Uterus (tissue), 4 donors: ENCODE measurements around the gene MLC1. TPM values are rescaled to one million over a fixed set of nuclear protein-coding genes. Genes with fewer than 3 reads are reported as not detected.

Experiments
- DNase-seq, 2 donors: peaks; one replicate each; pipeline ENCODE4 v3.0.0-alpha.2; 2019 to 2020
- H3K27ac ChIP-seq, 2 donors: fragments of 200-600 bp; sonication (generic); 1 replicate in 1 of 2; 2 replicates in 1 of 2; pipeline ENCODE4 v1.5.1; 2016 to 2018
- H3K27me3 ChIP-seq, 2 donors: fragments of 200-600 bp; sonication (generic); one replicate each; pipeline ENCODE4 v1.5.1; 2018 to 2019; ENCODE audit warnings: control low read depth in 1 of 2
- H3K36me3 ChIP-seq, 2 donors: fragments of 200-600 bp; sonication (generic); one replicate each; pipeline ENCODE4 v1.5.1; 2019; ENCODE audit warnings: control low read depth in 1 of 2
- H3K4me1 ChIP-seq, 2 donors: fragments of 200-600 bp; sonication (generic); one replicate each; pipeline ENCODE4 v1.5.1; 2018 to 2019; ENCODE audit warnings: control low read depth in 1 of 2
- H3K4me3 ChIP-seq, 2 donors: fragments of 200-600 bp; sonication (generic); 1 replicate in 1 of 2; 2 replicates in 1 of 2; pipeline ENCODE4 v1.5.1; 2018 to 2019; ENCODE audit warnings: mild to moderate bottlenecking in 1 of 2
- H3K9me3 ChIP-seq, 2 donors: fragments of 200-600 bp; sonication (generic); one replicate each; pipeline ENCODE4 v1.5.1; 2019; ENCODE audit warnings: control low read depth in 1 of 2
- POLR2A ChIP-seq, 2 donors: fragments of 450-650 bp; IDR thresholded peaks; one replicate each; pipeline ENCODE4 v1.6.1; 2016; ENCODE audit warnings: antibody characterized with exemption in 2 of 2, mild to moderate bottlenecking in 1 of 2, moderate library complexity in 1 of 2
- intact Hi-C: fragments of 100-400 bp; cut with DNase I; formaldehyde crosslinking; loops from one replicate; pipeline ENCODE4 v1.15.1; 2023; ENCODE audit warnings: low total_unique reads
- total RNA-seq, 4 donors: library from RNA; depleted of rRNA in 3 of 4; stranded (reverse); fragments of >200 nt in 3 of 4; gene quantifications; one replicate each; pipeline versions ENCODE4 v1.1.0 to v1.2.4, GENCODE V29; 2014 to 2023
- TF ChIP-seq, protein P1 (sequence below), 4 experiments: fragments of 200-600 bp in 2 of 4; fragments of 450-650 bp in 2 of 4; sonication (generic) in 2 of 4; IDR thresholded peaks; one replicate each; pipeline ENCODE4 v1.5.1; 2016 to 2019; ENCODE audit warnings: antibody characterized with exemption in 4 of 4, mild to moderate bottlenecking in 2 of 4, moderate library complexity in 1 of 4
- donor health status: DM: yes; HTN: yes; CAD: no.

Gene MLC1
- total RNA-seq, 4 donors from 2014 or later: 0.29 to 1.9 (median 0.40) TPM; not detected in 1

DNA sequence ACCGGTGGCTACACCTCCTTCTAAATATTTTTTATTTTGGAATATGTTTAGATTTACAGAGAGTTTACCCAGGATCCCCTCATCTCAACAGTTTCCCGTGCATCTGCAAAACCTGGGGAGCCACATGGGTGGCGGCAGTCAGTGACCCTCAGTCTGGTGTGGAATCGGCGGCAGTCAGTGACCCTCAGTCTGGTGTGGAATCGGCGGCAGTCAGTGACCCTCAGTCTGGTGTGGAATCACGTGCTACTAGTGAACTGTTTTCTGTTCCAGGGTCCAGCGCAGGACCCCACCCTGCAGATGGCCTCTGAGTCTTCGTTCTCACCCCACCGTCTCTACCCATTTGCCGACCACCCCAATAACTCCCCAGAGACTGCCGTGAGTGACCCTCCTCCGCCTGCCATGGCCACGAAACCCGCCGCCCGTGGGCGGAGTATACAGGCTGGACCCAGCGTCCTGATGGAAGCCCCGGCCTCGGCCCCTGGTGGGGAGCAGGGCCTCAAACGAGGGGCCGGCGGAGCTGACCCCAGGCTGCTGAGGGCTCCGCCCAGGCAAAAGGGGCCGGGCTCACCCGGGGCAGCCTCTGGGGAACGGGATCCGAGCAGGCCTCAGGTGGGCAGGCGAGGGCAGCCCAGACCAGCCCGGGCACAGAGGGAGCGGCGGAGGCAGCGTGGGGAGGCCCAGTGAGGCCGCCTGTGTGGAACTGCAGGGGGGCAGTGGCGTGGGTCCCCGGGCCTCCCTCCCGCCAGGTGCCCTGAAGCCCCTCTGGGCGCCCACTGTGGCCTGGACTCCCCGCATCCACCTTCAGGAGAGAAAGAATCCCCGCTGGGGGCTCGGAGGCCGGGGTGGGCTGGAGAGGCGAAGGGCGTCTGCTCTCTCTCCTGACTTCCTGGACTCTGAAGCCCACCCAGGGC is 75.2 kb downstream of the MLC1 start:
- intact Hi-C loops: no loop called here
- Histone ChIP-seq H3K4me1 (peaks cover 0 to 10% of the 10 kb centered on the region in 2 donors), H3K4me3 (no peak overlapping the region), H3K27ac (no peak overlapping the region), H3K36me3 (no peaks in the 10 kb centered on the region), H3K27me3 (peaks cover 24 to 33% of the 10 kb centered on the region in 2 donors), H3K9me3 (no peaks in the 10 kb centered on the region)
- no peak for TF ChIP-seq POLR2A (IDR thresholded peaks at IDR 0.05)
- TF ChIP-seq, protein P1, sequence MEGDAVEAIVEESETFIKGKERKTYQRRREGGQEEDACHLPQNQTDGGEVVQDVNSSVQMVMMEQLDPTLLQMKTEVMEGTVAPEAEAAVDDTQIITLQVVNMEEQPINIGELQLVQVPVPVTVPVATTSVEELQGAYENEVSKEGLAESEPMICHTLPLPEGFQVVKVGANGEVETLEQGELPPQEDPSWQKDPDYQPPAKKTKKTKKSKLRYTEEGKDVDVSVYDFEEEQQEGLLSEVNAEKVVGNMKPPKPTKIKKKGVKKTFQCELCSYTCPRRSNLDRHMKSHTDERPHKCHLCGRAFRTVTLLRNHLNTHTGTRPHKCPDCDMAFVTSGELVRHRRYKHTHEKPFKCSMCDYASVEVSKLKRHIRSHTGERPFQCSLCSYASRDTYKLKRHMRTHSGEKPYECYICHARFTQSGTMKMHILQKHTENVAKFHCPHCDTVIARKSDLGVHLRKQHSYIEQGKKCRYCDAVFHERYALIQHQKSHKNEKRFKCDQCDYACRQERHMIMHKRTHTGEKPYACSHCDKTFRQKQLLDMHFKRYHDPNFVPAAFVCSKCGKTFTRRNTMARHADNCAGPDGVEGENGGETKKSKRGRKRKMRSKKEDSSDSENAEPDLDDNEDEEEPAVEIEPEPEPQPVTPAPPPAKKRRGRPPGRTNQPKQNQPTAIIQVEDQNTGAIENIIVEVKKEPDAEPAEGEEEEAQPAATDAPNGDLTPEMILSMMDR (IDR thresholded peaks at IDR 0.05): no peak
- DNase-seq: no peak

Other genes with a start within 250 kb of the MLC1 start
- gene ZBED4, start 231.6 kb downstream of the MLC1 start, total RNA-seq: 10 to 100 TPM in 2 of 4 donors, 1 to 10 TPM in 1, under 1 TPM in 1; 0.59 to 16.4 (median 12.7) TPM
- gene ALG12, start 167.0 kb downstream of the MLC1 start, total RNA-seq: 10 to 100 TPM; 11.8 to 22.5 (median 18.3) TPM
- 10 to 100 TPM in 2 of 4 donors, 1 to 10 TPM in 2; 3.6 to 37.0 (median 14.6) TPM for gene CRELD2, start 166.8 kb downstream of the MLC1 start, total RNA-seq
- gene PIM3, start 124.7 kb downstream of the MLC1 start, total RNA-seq: 100 to 1,000 TPM in 1 of 4 donors, 10 to 100 TPM in 3; 31.7 to 106 (median 53.6) TPM
- gene IL17REL, start 72.7 kb downstream of the MLC1 start, total RNA-seq: under 1 TPM in 2 of 4 donors, not detected in 2; 0.12 to 0.26 TPM
- not detected for gene TTLL8, start 27.1 kb downstream of the MLC1 start, total RNA-seq
- gene MOV10L1, start 4.6 kb upstream of the MLC1 start, total RNA-seq: 1 to 10 TPM in 2 of 4 donors, not detected in 2; 1.8 to 3.4 TPM
- gene PANX2, start 85.3 kb upstream of the MLC1 start, total RNA-seq: under 1 TPM in 2 of 4 donors, not detected in 2; 0.35 to 0.43 TPM
- gene TRABD, start 100.5 kb upstream of the MLC1 start, total RNA-seq: 10 to 100 TPM in 3 of 4 donors, 1 to 10 TPM in 1; 9.5 to 37.3 (median 15.0) TPM
- 10 to 100 TPM in 2 of 4 donors, 1 to 10 TPM in 2; 1.5 to 22.1 (median 10.0) TPM for gene SELENOO, start 115.6 kb upstream of the MLC1 start, total RNA-seq
- gene TUBGCP6, start 159.6 kb upstream of the MLC1 start, total RNA-seq: 10 to 100 TPM; 19.1 to 52.2 (median 40.7) TPM
- 10 to 100 TPM in 3 of 4 donors, 1 to 10 TPM in 1; 1.2 to 40.5 (median 20.6) TPM for gene HDAC10, start 165.8 kb upstream of the MLC1 start, total RNA-seq
- gene MAPK12, start 176.3 kb upstream of the MLC1 start, total RNA-seq: 10 to 100 TPM; 10.3 to 41.4 (median 28.3) TPM
- gene MAPK11, start 185.0 kb upstream of the MLC1 start, total RNA-seq: 10 to 100 TPM in 3 of 4 donors, 1 to 10 TPM in 1; 7.9 to 39.5 (median 22.4) TPM
- gene PLXNB2, start 222.2 kb upstream of the MLC1 start, total RNA-seq: 100 to 1,000 TPM in 2 of 4 donors, 10 to 100 TPM in 2; 44.7 to 208 (median 126) TPM
- 10 to 100 TPM in 1 of 4 donors, 1 to 10 TPM in 3; 2.9 to 15.5 (median 8.0) TPM for gene DENND6B, start 241.6 kb upstream of the MLC1 start, total RNA-seq